B cell (primary cell): ENCODE measurements around the gene PAX6. TPM values are rescaled to one million over a fixed set of nuclear protein-coding genes. Genes with fewer than 3 reads are reported as not detected.

ENCODE experiments used
- ATAC-seq: fragments of 200-7000 bp; cut with Tn5 transposase; one replicate; pipeline ENCODE4 v1.10.0; 2021; ENCODE audit warnings: low read depth, mild to moderate bottlenecking, moderate number of reproducible peaks, moderate library complexity
- CTCF ChIA-PET: fragments of 350-600 bp; sonication (Branson Sonifier 250); formaldehyde crosslinking; loops from one replicate; lab custom pipeline; 2021; ENCODE audit warnings: antibody characterized with exemption, inconsistent platforms; lab: Charles Lee
- POLR2A ChIA-PET: fragments of 350-600 bp; sonication (Branson Sonifier 250); formaldehyde crosslinking; loops from one replicate; lab custom pipeline; 2021; ENCODE audit warnings: antibody characterized with exemption; lab: Charles Lee
- DNase-seq: peaks from one replicate; pipeline ENCODE4 v3.0.0; 2013
- H2AFZ ChIP-seq: 2 replicates; pipeline ENCODE4 v1.6.1; 2012; ENCODE audit warnings: mild to moderate bottlenecking, low read depth, low read length; ENCODE audit not compliant: insufficient read depth, poor library complexity, severe bottlenecking
- H3K27ac ChIP-seq, 2 donors: 1 replicate in 1 of 2; 2 replicates in 1 of 2; pipeline ENCODE4 v1.5.1; 2012 to 2013; ENCODE audit warnings: low read length in 2 of 2, mild to moderate bottlenecking in 2 of 2, moderate library complexity in 1 of 2
- H3K27me3 ChIP-seq, 4 experiments: fragments of 200-600 bp in 1 of 4; sonication (generic) in 1 of 4; replicated peaks in 1 of 4; 1 replicate in 2 of 4; 2 replicates in 2 of 4; pipeline versions ENCODE4 v1.6.1 to v1.7.0; 2013 to 2016; ENCODE audit warnings: low read length in 3 of 4, mild to moderate bottlenecking in 2 of 4, mixed read lengths in 1 of 4, moderate library complexity in 1 of 4; ENCODE audit not compliant: insufficient read depth in 4 of 4, control insufficient read depth in 3 of 4; ENCODE audit errors: control extremely low read depth in 1 of 4
- H3K36me3 ChIP-seq, 2 experiments: replicated peaks in 1 of 2; 1 replicate in 1 of 2; 2 replicates in 1 of 2; pipeline versions ENCODE4 v1.6.1 to v1.7.1; 2013; ENCODE audit warnings: low read length in 1 of 2; ENCODE audit not compliant: insufficient read depth in 2 of 2, control insufficient read depth in 1 of 2; ENCODE audit errors: control extremely low read depth in 1 of 2, extremely low read depth in 1 of 2
- H3K4me1 ChIP-seq, 2 donors: fragments of 200-600 bp in 1 of 2; sonication (generic) in 1 of 2; 1 replicate in 1 of 2; 2 replicates in 1 of 2; pipeline versions ENCODE4 v1.5.1 to v1.6.1; 2013 to 2017; ENCODE audit warnings: low read length in 2 of 2; ENCODE audit not compliant: control insufficient read depth in 2 of 2, insufficient read depth in 2 of 2
- H3K4me2 ChIP-seq: replicated peaks from 2 replicates; pipeline ENCODE3; 2012; ENCODE audit warnings: mild to moderate bottlenecking, low read depth, low read length; ENCODE audit not compliant: poor library complexity, severe bottlenecking
- H3K4me3 ChIP-seq, 5 experiments: fragments of 200-600 bp in 1 of 5; sonication (generic) in 1 of 5; 1 replicate in 3 of 5; 2 replicates in 2 of 5; pipeline versions ENCODE4 v1.5.1 to v1.7.0; 2011 to 2016; ENCODE audit warnings: low read length in 4 of 5, mild to moderate bottlenecking in 4 of 5, low read depth in 2 of 5, control low read depth in 1 of 5, moderate library complexity in 1 of 5; ENCODE audit not compliant: insufficient read depth in 1 of 5; ENCODE audit errors: control extremely low read depth in 1 of 5, extremely low read depth in 1 of 5
- H3K79me2 ChIP-seq: fragments of 200-600 bp; sonication (generic); one replicate; pipeline ENCODE4 v1.6.0; 2016; ENCODE audit warnings: low read length; ENCODE audit not compliant: control insufficient read depth, insufficient read depth
- H3K9ac ChIP-seq: fragments of 200-600 bp; sonication (generic); 2 replicates; pipeline ENCODE4 v1.6.1; 2017; ENCODE audit warnings: mild to moderate bottlenecking, low read length, moderate library complexity
- H3K9me3 ChIP-seq, 3 donors: one replicate each; pipeline versions ENCODE4 v1.6.1 to v1.7.1; 2013; ENCODE audit warnings: low read length in 2 of 3; ENCODE audit not compliant: control insufficient read depth in 2 of 3, insufficient read depth in 1 of 3; ENCODE audit errors: control extremely low read depth in 1 of 3
- H4K20me1 ChIP-seq: 2 replicates; pipeline ENCODE4 v1.6.0; 2012; ENCODE audit warnings: mild to moderate bottlenecking, low read length; ENCODE audit not compliant: insufficient read depth, control insufficient read depth, poor library complexity, severe bottlenecking
- H3K27ac Mint-ChIP-seq: one replicate; pipeline ENCODE4 v1.8.0; 2021; ENCODE audit warnings: mixed read lengths
- H3K27me3 Mint-ChIP-seq: one replicate; pipeline ENCODE4 v1.8.0; 2021; ENCODE audit warnings: mixed read lengths
- H3K4me1 Mint-ChIP-seq: one replicate; pipeline ENCODE4 v1.8.0; 2021; ENCODE audit warnings: mixed read lengths
- H3K4me3 Mint-ChIP-seq: one replicate; pipeline ENCODE4 v1.8.0; 2021; ENCODE audit warnings: mixed read lengths
- H3K9me3 Mint-ChIP-seq: one replicate; pipeline ENCODE4 v1.8.0; 2022; ENCODE audit warnings: mixed read lengths; ENCODE audit not compliant: insufficient read depth
- EZH2 ChIP-seq: IDR thresholded peaks from 2 replicates; pipeline ENCODE4 v1.6.1; 2012; ENCODE audit warnings: borderline replicate concordance, low read depth, mild to moderate bottlenecking, moderate library complexity, low read length; ENCODE audit not compliant: insufficient read depth, poor library complexity, severe bottlenecking
- WGBS: methylation state at CpG from one replicate; pipeline ENCODE4 v1.1.5; 2013; ENCODE audit warnings: missing lambda C conversion rate; ENCODE audit not compliant: insufficient coverage; 5-methylcytosine and 5-hydroxymethylcytosine counted together
- intact Hi-C: fragments of 100-400 bp; cut with micrococcal nuclease; formaldehyde crosslinking; loops from one replicate; pipeline ENCODE4 v1.10.0; 2022
- polyA plus RNA-seq: library from polyadenylated mRNA; depleted of rRNA; stranded (reverse); fragments of >200 nt; gene quantifications from 2 replicates; pipeline ENCODE4 v1.2.3, GENCODE V29; 2012
- total RNA-seq, 2 donors: library from RNA; stranded (reverse); fragments of 120-200 nt in 1 of 2; gene quantifications; 1 replicate in 1 of 2; 2 replicates in 1 of 2; pipeline versions ENCODE4 v1.2.3 to v1.2.4, GENCODE V29; 2013 to 2022
- TF ChIP-seq, protein P1 (sequence below): fragments of 200-600 bp; IDR thresholded peaks from one replicate; pipeline ENCODE4 v1.8.0; 2022; ENCODE audit warnings: antibody characterized with exemption, mild to moderate bottlenecking

PAX6 gene
- total and polyA plus RNA-seq, 2 donors (not counting 1 experiment from before 2014, with no cell fraction given), result not detected

- H3K4me3 ChIP-seq, result no peak overlapping the region
- intact Hi-C loops, result no loop called here
- no peaks in the 10 kb centered on the region for H4K20me1 ChIP-seq
- ATAC-seq, result no peak
- no peaks in the 10 kb centered on the region for H3K79me2 ChIP-seq
- H3K4me1 Mint-ChIP-seq, result peaks cover 44% of the 10 kb centered on the region
- peak overlapping the region; percentile 49 for H2AFZ ChIP-seq
- CTCF ChIA-PET, result no interaction called here
- peaks cover 37% of the 10 kb centered on the region for H3K27me3 Mint-ChIP-seq
- H3K9me3 ChIP-seq, result peaks cover 0 to 97% (median 8%) of the 10 kb centered on the region in 3 donors
- peak; percentile 48 for DNase-seq
- TF ChIP-seq EZH2, result no peak
- TF ChIP-seq, protein P1, sequence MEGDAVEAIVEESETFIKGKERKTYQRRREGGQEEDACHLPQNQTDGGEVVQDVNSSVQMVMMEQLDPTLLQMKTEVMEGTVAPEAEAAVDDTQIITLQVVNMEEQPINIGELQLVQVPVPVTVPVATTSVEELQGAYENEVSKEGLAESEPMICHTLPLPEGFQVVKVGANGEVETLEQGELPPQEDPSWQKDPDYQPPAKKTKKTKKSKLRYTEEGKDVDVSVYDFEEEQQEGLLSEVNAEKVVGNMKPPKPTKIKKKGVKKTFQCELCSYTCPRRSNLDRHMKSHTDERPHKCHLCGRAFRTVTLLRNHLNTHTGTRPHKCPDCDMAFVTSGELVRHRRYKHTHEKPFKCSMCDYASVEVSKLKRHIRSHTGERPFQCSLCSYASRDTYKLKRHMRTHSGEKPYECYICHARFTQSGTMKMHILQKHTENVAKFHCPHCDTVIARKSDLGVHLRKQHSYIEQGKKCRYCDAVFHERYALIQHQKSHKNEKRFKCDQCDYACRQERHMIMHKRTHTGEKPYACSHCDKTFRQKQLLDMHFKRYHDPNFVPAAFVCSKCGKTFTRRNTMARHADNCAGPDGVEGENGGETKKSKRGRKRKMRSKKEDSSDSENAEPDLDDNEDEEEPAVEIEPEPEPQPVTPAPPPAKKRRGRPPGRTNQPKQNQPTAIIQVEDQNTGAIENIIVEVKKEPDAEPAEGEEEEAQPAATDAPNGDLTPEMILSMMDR, result no peak
- H3K27ac ChIP-seq, result no peak overlapping the region
- H3K4me3 Mint-ChIP-seq, result peak overlapping the region; percentile 59
- H3K27ac Mint-ChIP-seq, result no peak overlapping the region
- peak overlapping the region; percentile 63 for H3K4me2 ChIP-seq
- H3K9ac ChIP-seq, result no peak overlapping the region
- 5% methylated on average over 36 of the region's 57 CpGs for WGBS
- POLR2A ChIA-PET, result no interaction called here
- H3K27me3 ChIP-seq, result peaks cover 0 to 99% (median 80%) of the 10 kb centered on the region in 4 experiments
- H3K4me1 ChIP-seq, result peaks cover 65 to 79% of the 10 kb centered on the region in 2 donors
- peaks cover under 1% of the 10 kb centered on the region for H3K9me3 Mint-ChIP-seq
- no peaks in the 10 kb centered on the region for H3K36me3 ChIP-seq
Observed at GRCh38 chr11:31815711-31816467, 4.8 kb upstream of the PAX6 start.

DNA sequence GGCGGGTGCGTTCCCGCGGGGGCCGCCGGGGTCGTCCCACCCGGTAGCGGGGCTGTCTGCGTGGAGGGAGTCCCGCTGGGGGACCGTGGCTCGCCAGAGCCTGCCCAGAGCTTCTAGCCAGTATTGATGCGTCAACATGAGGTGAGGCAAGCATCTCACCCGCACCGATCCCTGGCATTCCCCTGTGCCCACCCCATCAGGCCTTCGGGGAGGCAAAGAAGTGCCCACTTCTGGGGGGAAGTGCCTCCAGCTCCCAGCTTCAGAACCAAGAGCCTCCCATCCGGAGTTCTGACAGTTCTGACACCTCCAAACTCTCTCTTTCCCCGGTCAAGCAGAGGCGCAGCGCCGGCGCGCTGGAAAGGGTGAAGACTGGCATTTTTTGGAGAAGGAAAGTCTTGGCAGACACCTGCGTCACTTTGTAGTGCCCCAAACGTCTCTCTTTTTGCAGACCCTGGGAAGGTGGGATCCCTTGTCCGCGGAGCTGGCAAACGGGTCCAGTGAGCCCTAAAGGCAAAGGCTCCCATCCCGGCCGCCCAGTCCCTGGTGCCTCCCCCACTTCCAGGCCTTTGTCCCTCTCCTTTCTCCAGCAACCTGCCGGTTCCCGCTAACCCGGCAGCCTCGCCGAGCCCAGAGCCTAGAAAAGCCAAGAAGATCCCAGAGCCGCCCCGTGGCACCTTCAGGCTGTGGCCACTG is 3.2 kb upstream of the PAX6 start:
- H3K27me3 ChIP-seq, result peaks cover 0 to 99% (median 79%) of the 10 kb centered on the region in 4 experiments
- peaks cover 52% of the 10 kb centered on the region for H3K4me1 Mint-ChIP-seq
- POLR2A ChIA-PET, result no interaction called here
- TF ChIP-seq, protein P1, result no peak
- no peak for TF ChIP-seq EZH2
- peaks cover 3% of the 10 kb centered on the region for H3K9me3 Mint-ChIP-seq
- peaks cover 47% of the 10 kb centered on the region for H3K27me3 Mint-ChIP-seq
- DNase-seq, result peak; percentile 36
- H3K36me3 ChIP-seq, result no peaks in the 10 kb centered on the region
- ATAC-seq, result no peak
- no peak overlapping the region for H3K4me3 ChIP-seq
- H3K27ac ChIP-seq, result no peak overlapping the region
- intact Hi-C loops, result no loop called here
- no peak overlapping the region for H3K9ac ChIP-seq
- no peak overlapping the region for H3K27ac Mint-ChIP-seq
- peak overlapping the region; percentile 90 for H3K4me2 ChIP-seq
- CTCF ChIA-PET, result no interaction called here
- peaks cover 0 to 92% (median 8%) of the 10 kb centered on the region in 3 donors for H3K9me3 ChIP-seq
- no peak overlapping the region for H2AFZ ChIP-seq
- no peak overlapping the region for H3K4me3 Mint-ChIP-seq
- no peaks in the 10 kb centered on the region for H4K20me1 ChIP-seq
- peaks cover 80 to 90% of the 10 kb centered on the region in 2 donors for H3K4me1 ChIP-seq
- no peaks in the 10 kb centered on the region for H3K79me2 ChIP-seq
- WGBS, result 7% methylated on average over 28 of the region's 38 CpGs
